Vagina (tissue), 2 donors: ENCODE results near the gene CCDC92. TPM values are rescaled to one million over a fixed set of nuclear protein-coding genes. Genes with fewer than 3 reads are reported as not detected.
A peak's percentile ranks its signal among the peaks of the same experiment; 100 is the strongest.

Experiments
- DNase-seq, 2 donors: peaks; one replicate each; pipeline ENCODE4 v3.0.0-alpha.2; 2017; ENCODE audit errors: extremely low spot score in 2 of 2
- H3K27ac ChIP-seq: fragments of 200-600 bp; sonication (generic); one replicate; pipeline ENCODE4 v1.5.1; 2019
- H3K27me3 ChIP-seq: fragments of 200-600 bp; sonication (generic); one replicate; pipeline ENCODE4 v1.5.1; 2019
- H3K36me3 ChIP-seq, 2 donors: fragments of 200-600 bp; sonication (generic); one replicate each; pipeline ENCODE4 v1.5.1; 2017 to 2019
- H3K4me1 ChIP-seq: fragments of 200-600 bp; sonication (generic); one replicate; pipeline ENCODE4 v1.5.1; 2019
- H3K4me3 ChIP-seq, 2 donors: fragments of 200-600 bp; sonication (generic); 1 replicate in 1 of 2; 2 replicates in 1 of 2; pipeline ENCODE4 v1.5.1; 2016 to 2019
- H3K9me3 ChIP-seq: fragments of 200-600 bp; sonication (generic); one replicate; pipeline ENCODE4 v1.5.1; 2019
- POLR2A ChIP-seq, 2 donors: fragments of 450-650 bp; IDR thresholded peaks; one replicate each; pipeline ENCODE4 v1.6.1; 2017; ENCODE audit warnings: antibody characterized with exemption in 2 of 2, mild to moderate bottlenecking in 2 of 2, moderate library complexity in 2 of 2
- POLR2AphosphoS5 ChIP-seq, 2 donors: sonication (generic); formaldehyde crosslinking; IDR thresholded peaks; one replicate each; pipeline ENCODE4 v1.9.0; 2017; ENCODE audit warnings: antibody characterized with exemption in 2 of 2, mild to moderate bottlenecking in 2 of 2, low read depth in 1 of 2; ENCODE audit not compliant: insufficient read depth in 1 of 2
- intact Hi-C: fragments of 100-400 bp; cut with DNase I; formaldehyde crosslinking; loops from one replicate; pipeline ENCODE4 v1.15.1; 2023
- total RNA-seq: library from RNA; depleted of rRNA; stranded (reverse); fragments of >200 nt; gene quantifications from one replicate; pipeline ENCODE4 v1.2.3, GENCODE V29; 2016
- TF ChIP-seq, protein P1 (sequence below), 3 experiments: fragments of 450-650 bp in 2 of 3; fragments of 200-600 bp in 1 of 3; sonication (generic) in 1 of 3; IDR thresholded peaks; one replicate each; pipeline ENCODE4 v1.5.1; 2017 to 2019; ENCODE audit warnings: antibody characterized with exemption in 3 of 3, mild to moderate bottlenecking in 2 of 3, moderate library complexity in 2 of 3

CCDC92 gene
- total RNA-seq, 1 donor from 2014 or later, result 21.6 TPM

DNA sequence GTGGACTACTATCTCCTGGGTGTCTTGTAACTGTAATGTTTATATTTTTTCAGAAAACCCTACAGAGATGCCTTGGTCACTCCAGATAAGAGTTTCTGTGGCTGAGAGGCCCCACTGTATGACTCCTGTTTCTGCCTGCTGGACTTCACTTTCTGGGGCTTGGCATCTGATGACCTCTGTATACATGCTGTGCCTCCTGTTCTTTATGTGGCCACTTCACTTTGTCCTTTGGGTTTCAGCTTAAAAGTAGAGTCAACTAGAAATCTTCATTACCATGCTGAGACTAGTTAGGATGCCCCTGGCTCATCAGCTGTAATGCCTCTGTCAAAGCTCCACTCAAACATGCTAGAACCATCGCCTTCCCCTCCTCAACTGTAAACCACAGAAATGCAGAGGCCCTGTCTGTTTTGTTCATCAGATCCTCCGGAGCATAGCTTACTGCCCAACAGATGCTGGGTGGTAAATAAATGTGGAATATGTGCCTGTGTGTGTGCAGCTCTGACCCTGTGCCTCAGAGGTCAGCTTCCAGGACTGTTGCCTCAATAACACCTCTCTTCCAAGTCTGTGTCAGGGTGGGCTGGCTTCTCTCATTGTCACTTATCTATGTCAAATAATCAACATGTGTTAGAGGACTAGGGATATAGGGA lies 25.8 kb upstream of the CCDC92 start:
- peaks cover 0 to 11% of the 10 kb centered on the region in 2 donors for H3K36me3 ChIP-seq
- peaks cover 24% of the 10 kb centered on the region for H3K4me1 ChIP-seq
- TF ChIP-seq POLR2A (IDR thresholded peaks at IDR 0.05) (no peak), POLR2AphosphoS5 (IDR thresholded peaks at IDR 0.05; ENCODE audit: insufficient read depth in 1 of 2, low read depth in 1 of 2) (no peak)
- TF ChIP-seq, protein P1, sequence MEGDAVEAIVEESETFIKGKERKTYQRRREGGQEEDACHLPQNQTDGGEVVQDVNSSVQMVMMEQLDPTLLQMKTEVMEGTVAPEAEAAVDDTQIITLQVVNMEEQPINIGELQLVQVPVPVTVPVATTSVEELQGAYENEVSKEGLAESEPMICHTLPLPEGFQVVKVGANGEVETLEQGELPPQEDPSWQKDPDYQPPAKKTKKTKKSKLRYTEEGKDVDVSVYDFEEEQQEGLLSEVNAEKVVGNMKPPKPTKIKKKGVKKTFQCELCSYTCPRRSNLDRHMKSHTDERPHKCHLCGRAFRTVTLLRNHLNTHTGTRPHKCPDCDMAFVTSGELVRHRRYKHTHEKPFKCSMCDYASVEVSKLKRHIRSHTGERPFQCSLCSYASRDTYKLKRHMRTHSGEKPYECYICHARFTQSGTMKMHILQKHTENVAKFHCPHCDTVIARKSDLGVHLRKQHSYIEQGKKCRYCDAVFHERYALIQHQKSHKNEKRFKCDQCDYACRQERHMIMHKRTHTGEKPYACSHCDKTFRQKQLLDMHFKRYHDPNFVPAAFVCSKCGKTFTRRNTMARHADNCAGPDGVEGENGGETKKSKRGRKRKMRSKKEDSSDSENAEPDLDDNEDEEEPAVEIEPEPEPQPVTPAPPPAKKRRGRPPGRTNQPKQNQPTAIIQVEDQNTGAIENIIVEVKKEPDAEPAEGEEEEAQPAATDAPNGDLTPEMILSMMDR (IDR thresholded peaks at IDR 0.05), result no peak
- no peaks in the 10 kb centered on the region for H3K27me3 ChIP-seq
- intact Hi-C loops, result no loop called here
- H3K4me3 ChIP-seq, result no peak overlapping the region
- peak in 1 of 2 donors; percentile 52 for DNase-seq
- H3K9me3 ChIP-seq, result no peaks in the 10 kb centered on the region
- H3K27ac ChIP-seq, result no peak overlapping the region

DNA sequence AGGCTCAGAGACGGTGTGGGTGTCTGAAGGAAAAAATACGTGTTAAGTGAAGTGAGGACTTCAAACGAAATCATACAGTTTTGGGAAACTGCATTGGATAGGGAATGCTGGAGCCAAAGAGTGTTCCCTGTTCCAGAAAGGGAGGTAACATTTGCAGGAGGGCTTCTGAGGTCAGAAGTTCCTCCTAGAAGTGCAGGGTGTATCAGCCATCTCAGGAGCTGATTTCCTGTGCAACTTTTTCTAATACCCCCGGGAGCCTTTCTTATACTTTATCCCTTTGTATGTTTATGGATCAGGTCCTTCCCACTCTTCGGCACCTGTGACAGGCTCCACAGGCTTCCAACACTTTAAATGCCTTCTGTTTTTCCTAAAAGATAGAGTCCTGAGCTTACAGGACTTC lies 25.3 kb upstream of the CCDC92 start:
- Histone ChIP-seq H3K4me3 (no peak overlapping the region), H3K27ac (no peak overlapping the region), H3K27me3 (no peaks in the 10 kb centered on the region), H3K9me3 (no peaks in the 10 kb centered on the region), H3K4me1 (peaks cover 20% of the 10 kb centered on the region), H3K36me3 (peaks cover 0 to 15% of the 10 kb centered on the region in 2 donors)
- intact Hi-C loops, result no loop called here
- peak in 1 of 2 donors; percentile 25 for DNase-seq
- TF ChIP-seq, protein P1 (IDR thresholded peaks at IDR 0.05), result no peak
- TF ChIP-seq POLR2AphosphoS5 (IDR thresholded peaks at IDR 0.05; ENCODE audit: insufficient read depth in 1 of 2, low read depth in 1 of 2), result no peak
- no peak for TF ChIP-seq POLR2A (IDR thresholded peaks at IDR 0.05)

DNA sequence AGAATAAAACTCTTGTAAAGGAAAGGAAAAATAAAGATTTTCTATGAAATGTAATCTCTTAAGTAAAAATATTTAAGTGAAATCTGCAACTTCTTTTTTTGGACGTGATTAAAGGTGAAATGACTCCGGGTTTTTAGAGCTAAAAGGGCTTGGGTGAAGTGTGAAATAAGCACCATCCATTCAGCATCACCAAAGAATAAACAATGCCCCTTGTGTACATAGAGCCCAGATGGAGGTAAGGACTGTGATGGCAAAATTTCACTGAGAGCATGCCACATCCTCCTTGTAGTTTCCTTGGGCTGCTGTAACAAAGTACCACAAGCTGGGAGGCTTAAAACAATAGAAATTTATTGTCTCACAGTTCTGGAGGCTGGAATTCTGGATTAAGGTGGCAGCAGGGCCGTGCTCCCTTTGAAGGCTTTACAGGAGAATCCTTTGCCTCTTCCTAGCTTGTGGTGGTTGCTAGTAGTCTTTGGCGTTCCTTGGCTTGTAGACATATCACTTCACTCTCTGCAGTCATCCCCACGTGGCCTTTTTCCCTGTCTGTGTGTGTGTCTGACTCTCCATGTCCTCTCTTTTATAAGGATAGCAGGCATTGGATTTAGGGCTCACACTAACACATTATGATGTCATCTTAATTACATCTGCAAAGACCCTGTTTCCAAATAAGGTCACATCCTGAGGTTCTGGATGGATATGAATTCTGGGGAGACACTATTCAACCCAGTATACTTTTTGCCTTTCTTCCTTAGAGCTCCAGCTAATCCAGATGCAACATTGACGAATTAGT lies 24.6 kb upstream of the CCDC92 start:
- no peaks in the 10 kb centered on the region for H3K9me3 ChIP-seq
- peaks cover 13% of the 10 kb centered on the region for H3K4me1 ChIP-seq
- no peak for TF ChIP-seq POLR2AphosphoS5 (IDR thresholded peaks at IDR 0.05; ENCODE audit: insufficient read depth in 1 of 2, low read depth in 1 of 2)
- TF ChIP-seq, protein P1 (IDR thresholded peaks at IDR 0.05), result no peak
- TF ChIP-seq POLR2A (IDR thresholded peaks at IDR 0.05), result no peak
- no peaks in the 10 kb centered on the region for H3K27me3 ChIP-seq
- intact Hi-C loops, result no loop called here
- DNase-seq, result peak in 1 of 2 donors; percentile 58
- no peak overlapping the region for H3K4me3 ChIP-seq
- H3K36me3 ChIP-seq, result peaks cover 0 to 15% of the 10 kb centered on the region in 2 donors
- H3K27ac ChIP-seq, result no peak overlapping the region

DNA sequence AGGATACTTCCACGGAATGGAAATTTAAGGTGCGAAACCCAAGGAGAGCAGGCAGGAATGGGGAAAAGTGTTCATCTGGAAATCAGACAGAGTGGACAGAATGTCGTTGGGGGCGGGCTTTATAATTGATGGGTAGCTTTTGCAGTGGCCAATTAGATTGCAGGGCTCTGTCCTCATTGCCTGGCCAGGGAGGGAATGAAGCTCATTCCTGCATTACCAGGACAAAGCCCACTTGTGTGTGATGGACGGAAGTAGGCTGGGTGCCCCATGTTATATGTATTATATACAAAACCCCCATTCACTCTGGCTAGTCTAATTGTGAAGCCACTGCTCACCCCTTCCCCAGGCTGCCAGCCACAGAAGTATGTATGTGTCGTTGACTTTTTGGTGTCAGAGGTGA lies 23.9 kb upstream of the CCDC92 start:
- intact Hi-C loops, result no loop called here
- no peak for TF ChIP-seq POLR2AphosphoS5 (IDR thresholded peaks at IDR 0.05; ENCODE audit: insufficient read depth in 1 of 2, low read depth in 1 of 2)
- TF ChIP-seq POLR2A (IDR thresholded peaks at IDR 0.05), result no peak
- TF ChIP-seq, protein P1 (IDR thresholded peaks at IDR 0.05), result no peak
- peaks cover 14% of the 10 kb centered on the region for H3K4me1 ChIP-seq
- peak in 1 of 2 donors; percentile 20 for DNase-seq
- no peaks in the 10 kb centered on the region for H3K27me3 ChIP-seq
- H3K9me3 ChIP-seq, result no peaks in the 10 kb centered on the region
- peaks cover 0 to 10% of the 10 kb centered on the region in 2 donors for H3K36me3 ChIP-seq
- no peak overlapping the region for H3K27ac ChIP-seq
- no peak overlapping the region for H3K4me3 ChIP-seq
